BJ (cell line): ENCODE results near the gene PPP1R1C. TPM values are rescaled to one million over a fixed set of nuclear protein-coding genes. Genes with fewer than 3 reads are reported as not detected.

Experiments
- CTCF ChIA-PET: fragments of 350-600 bp; formaldehyde crosslinking; extraction: SDS; loops from one replicate; lab custom pipeline; 2021; ENCODE audit warnings: antibody characterized with exemption, inconsistent platforms; lab: Yijun Ruan, JAX
- POLR2A ChIA-PET: fragments of 300-600 bp; sonication (Branson Sonifier 250); formaldehyde crosslinking; extraction: SDS; loops from one replicate; lab custom pipeline; 2021; ENCODE audit warnings: antibody characterized with exemption; lab: Charles Lee
- DNase-seq: peaks from one replicate; pipeline ENCODE4 v3.0.0-alpha.2; 2011; ENCODE audit warnings: low read depth
- H3K27me3 ChIP-seq: 2 replicates; pipeline ENCODE4 v1.6.0; 2011; ENCODE audit warnings: low read length; ENCODE audit not compliant: control insufficient read depth, insufficient read depth
- H3K36me3 ChIP-seq: 2 replicates; pipeline ENCODE4 v1.5.1; 2011; ENCODE audit warnings: low read length; ENCODE audit not compliant: control insufficient read depth, insufficient read depth
- H3K4me3 ChIP-seq: 2 replicates; pipeline ENCODE4 v1.5.1; 2011; ENCODE audit warnings: low read depth, mild to moderate bottlenecking, control low read depth, low read length
- CTCF ChIP-seq: IDR thresholded peaks from 2 replicates; pipeline ENCODE4 v1.5.1; 2011; ENCODE audit warnings: low read depth, mild to moderate bottlenecking, control low read depth, inconsistent platforms, low read length, moderate library complexity; ENCODE audit not compliant: insufficient read depth
- polyA plus RNA-seq: library from polyadenylated mRNA; depleted of rRNA; stranded (reverse); fragments of >200 nt; gene quantifications from 2 replicates; pipeline ENCODE4 v1.2.3, GENCODE V29; 2011

Gene PPP1R1C
- polyA plus RNA-seq, 1 experiment = 0.21 TPM

DNA sequence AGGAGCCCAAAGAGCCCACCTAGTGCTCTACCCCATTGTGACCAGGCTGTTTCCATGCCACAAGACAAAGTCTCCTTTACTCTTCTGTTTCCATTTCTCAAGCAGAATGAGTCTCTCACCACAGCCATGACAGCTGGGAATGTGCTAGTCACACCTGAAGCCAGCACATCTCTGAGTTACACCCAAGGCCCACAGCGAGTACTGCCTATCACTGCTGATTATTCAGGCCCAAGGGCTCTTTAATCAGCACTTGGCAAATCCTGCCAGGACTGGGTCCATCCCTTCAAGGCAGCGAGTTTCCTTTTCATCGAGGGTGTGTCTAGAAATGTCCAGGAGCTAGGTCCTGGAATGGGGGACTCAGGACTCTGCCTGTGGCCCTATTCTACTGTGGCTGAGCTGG is 14.6 kb upstream of the PPP1R1C start:
- Histone ChIP-seq H3K4me3 (no peak overlapping the region), H3K27me3 (no peaks in the 10 kb centered on the region), H3K36me3 (no peaks in the 10 kb centered on the region)
- CTCF ChIA-PET = interaction anchor here (1.4 kb wide), 1 partner anchor 16 kb away, joined by 3 read pairs; no protein-coding TSS in a partner anchor
- POLR2A ChIA-PET = no interaction called here
- TF ChIP-seq CTCF = no peak
- no peak for DNase-seq

GRCh38 chr2:181972431-181973170 is 13.1 kb upstream of the PPP1R1C start:
- no peak for TF ChIP-seq CTCF
- H3K4me3 ChIP-seq = no peak overlapping the region
- H3K36me3 ChIP-seq = no peaks in the 10 kb centered on the region
- H3K27me3 ChIP-seq = no peaks in the 10 kb centered on the region
- ChIA-PET POLR2A (no interaction called here), CTCF (interaction anchor here (0.8 to 1.4 kb wide), 2 partner anchors 17 to 106 kb away, joined by 3 read pairs; no protein-coding TSS in a partner anchor)
- no peak for DNase-seq

GRCh38 chr2:181973171-181973783 is 12.4 kb upstream of the PPP1R1C start:
- DNase-seq = no peak
- POLR2A ChIA-PET = no interaction called here
- no peak overlapping the region for H3K4me3 ChIP-seq
- no peak for TF ChIP-seq CTCF
- H3K27me3 ChIP-seq = no peaks in the 10 kb centered on the region
- CTCF ChIA-PET = interaction anchor here (0.8 to 1.4 kb wide), 2 partner anchors 18 to 105 kb away, joined by 3 read pairs; no protein-coding TSS in a partner anchor
- no peaks in the 10 kb centered on the region for H3K36me3 ChIP-seq

DNA sequence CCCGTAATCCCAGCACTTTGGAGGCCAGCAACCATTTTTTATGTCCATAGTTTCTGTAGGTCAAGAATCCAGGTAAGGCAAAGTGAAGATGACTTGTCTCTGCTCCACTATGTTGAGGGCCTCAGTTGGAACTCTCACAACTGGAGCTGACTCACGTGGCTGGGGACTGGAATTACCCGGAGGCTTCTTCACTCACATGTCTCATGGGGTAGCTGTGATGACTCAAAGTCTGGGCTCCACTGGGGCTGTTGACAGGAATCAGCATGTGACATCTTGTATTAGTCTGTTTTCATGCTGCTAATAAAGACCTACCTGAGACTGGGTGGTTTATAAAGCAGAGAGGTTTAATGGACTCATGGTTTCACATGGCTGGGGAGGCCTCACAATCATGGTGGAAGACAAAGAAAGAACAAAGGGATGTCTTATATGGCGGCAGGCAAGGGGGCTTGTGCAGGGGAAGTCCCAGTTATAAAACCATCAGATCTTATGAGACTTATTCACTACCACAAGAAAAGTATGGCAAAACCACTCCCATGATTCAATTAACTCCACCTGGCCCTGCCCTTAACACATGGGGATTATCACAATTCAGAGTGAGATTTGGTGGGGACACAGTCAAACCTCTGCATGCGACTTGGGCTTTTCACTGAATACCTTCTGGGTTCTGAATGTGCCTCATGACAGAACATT is 7.8 kb upstream of the PPP1R1C start:
- peak; percentile 29 for DNase-seq
- Histone ChIP-seq H3K4me3 (no peak overlapping the region), H3K36me3 (no peaks in the 10 kb centered on the region), H3K27me3 (no peaks in the 10 kb centered on the region)
- TF ChIP-seq CTCF = no peak
- ChIA-PET POLR2A (no interaction called here), CTCF (interaction anchor here (1.1 kb wide), 1 partner anchor 24 kb away, joined by 3 read pairs; no protein-coding TSS in a partner anchor)
